Stimulated activated naive CD4-positive, alpha-beta T cell treated with Interleukin-2 at 50 U/mL for 16 hours (primary cell): Measurements from ENCODE around the gene LHX4.

Experiments used
- DNase-seq: peaks from one replicate; lab custom pipeline; 2025; lab: John Stamatoyannopoulos, UW

LHX4 gene

GRCh38 chr1:180227861-180228647 is 2.0 kb upstream of the LHX4 start:
- DNase-seq, result no peak

- DNase-seq, result no peak
Observed at GRCh38 chr1:180228648-180229482, 1.2 kb upstream of the LHX4 start.

- DNase-seq, result no peak
Observed at GRCh38 chr1:180230416-180230790, 339 bp downstream of the LHX4 start.

DNA sequence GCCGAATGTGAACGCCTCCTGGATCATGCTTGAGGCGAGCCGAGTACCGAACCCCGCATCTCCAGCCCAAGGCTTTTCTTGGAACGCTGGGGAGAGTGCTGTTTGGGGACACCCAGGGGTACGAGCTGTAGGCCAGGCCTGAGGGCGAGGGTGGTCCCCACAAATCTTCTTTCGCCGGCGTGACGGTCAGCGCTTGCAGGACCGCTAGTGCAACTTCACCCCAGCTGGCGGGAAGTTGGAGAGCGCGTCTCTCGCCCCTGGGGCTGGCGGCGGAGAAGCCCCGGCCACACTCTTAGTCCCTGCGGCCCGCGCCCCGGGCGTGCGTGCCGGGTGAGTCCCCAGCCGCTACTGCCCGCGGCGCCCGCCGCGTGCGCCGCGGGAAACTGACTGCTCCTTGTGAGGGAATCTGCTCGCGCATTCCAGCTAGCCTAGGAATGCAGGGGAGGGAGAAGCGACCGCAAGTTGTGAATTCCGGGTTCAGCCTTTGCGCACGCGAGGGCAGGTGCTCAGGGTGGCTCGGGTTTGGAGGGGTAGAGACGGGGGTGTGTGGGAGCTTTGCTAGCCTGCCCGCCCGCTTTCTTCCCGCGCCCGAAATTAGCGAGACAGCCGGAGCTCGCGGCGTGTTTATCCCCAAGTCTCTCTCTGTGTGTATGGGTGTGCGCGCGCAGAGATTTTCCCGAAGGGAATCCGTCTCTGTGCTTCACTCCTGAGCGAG is 884 bp downstream of the LHX4 start:
- no peak for DNase-seq

DNA sequence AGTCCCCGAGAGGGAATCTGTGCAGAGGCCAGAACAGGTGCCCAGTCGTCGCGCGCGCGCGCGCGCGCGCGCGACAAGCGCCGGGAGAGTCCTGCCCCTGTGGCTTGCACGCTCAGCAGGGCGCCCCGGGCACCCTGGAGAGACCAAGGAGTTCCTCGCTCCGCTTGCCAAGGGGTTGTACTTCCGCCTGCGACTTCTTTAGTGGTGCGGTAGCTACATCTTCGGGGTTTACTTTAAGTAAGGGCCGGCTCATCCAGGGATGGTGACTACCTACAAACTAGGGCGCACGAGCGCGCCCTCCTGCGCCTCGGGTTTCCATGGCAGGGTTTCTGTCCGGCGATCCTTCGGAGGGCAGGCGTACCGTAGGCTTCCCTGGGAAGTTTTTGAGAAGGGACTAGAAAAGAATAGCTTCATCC is 1.4 kb downstream of the LHX4 start:
- DNase-seq, result no peak

GRCh38 chr1:180231936-180232335 is 1.9 kb downstream of the LHX4 start:
- DNase-seq, result no peak

GRCh38 chr1:180232521-180233043 is 2.5 kb downstream of the LHX4 start:
- DNase-seq, result no peak

DNA sequence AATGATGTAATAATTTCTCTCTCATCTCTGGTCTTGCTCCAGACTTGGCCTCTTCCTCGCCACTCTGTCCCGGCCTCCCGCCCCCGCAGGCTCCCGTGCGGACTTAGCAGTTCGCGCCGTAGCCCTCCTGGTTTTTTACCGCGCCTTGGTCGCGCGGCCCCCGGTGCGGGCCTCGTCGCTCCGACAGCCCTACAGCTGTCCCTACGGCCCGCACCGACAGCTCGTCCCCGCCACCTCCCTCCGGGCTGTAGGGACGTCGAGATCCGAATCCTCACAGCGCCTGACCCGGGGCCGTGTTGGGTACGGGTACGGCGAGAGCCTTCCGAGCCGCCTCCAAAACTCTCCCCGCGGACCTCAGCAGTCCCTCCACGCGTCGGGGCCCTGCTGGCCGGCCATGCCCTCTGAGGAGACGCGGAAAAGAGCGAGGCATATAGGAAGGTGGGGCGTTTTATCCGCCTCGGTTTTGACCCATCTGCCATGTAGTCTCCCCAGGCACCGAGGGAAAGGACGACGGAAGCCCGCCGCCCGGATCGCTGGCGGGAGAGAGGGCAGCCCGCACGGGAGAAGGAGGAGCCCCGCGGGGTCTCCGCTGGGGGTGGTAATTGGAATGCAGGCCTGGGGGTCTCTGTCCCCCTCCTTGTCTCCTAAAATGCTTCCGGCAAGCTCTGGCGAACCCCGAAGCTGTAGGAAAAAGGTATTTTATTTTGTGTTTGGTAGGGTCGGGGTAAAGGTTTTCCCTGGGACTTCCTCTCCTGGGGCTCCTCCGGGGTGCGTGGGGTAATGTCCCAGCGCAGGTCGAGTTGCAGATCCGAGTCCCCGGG is 3.3 kb downstream of the LHX4 start:
- DNase-seq, result no peak

DNA sequence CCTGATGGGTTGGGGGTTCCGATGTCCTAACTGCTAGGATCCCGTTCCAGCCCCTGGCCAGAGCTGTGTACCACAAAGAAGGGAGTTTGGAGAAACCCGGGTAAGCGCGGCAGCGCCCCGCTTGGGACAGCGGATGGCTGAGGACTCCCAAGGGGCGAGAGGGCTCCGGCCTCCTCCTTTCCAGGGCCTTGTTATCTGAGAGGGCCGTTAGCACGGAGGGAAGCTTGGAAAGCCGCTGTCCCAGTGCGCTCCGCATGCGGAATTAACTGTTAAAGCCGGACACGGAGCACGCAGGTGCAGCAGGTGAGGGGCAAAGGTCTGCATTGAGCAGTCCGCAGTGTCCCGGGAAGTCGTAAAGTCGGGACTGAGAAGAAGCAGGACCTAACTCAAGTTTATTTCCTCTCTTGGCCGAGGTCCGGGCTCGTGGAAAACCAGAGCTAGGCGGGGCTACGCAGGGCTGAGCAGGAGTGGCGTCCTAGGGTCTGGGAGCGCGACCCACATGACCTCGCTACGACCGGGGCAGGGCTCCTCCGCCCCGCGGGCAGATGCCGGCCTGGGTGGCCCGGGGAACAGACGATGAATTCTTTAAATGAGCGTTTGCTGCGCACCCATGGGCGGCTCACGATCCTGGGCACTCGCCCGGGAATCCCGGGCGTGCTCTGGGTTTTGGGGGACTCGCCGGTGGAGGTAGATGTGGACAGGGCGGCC is 4.5 kb downstream of the LHX4 start:
- DNase-seq, result no peak

- no peak for DNase-seq
Observed at GRCh38 chr1:180235077-180235501, 5.0 kb downstream of the LHX4 start.

DNA sequence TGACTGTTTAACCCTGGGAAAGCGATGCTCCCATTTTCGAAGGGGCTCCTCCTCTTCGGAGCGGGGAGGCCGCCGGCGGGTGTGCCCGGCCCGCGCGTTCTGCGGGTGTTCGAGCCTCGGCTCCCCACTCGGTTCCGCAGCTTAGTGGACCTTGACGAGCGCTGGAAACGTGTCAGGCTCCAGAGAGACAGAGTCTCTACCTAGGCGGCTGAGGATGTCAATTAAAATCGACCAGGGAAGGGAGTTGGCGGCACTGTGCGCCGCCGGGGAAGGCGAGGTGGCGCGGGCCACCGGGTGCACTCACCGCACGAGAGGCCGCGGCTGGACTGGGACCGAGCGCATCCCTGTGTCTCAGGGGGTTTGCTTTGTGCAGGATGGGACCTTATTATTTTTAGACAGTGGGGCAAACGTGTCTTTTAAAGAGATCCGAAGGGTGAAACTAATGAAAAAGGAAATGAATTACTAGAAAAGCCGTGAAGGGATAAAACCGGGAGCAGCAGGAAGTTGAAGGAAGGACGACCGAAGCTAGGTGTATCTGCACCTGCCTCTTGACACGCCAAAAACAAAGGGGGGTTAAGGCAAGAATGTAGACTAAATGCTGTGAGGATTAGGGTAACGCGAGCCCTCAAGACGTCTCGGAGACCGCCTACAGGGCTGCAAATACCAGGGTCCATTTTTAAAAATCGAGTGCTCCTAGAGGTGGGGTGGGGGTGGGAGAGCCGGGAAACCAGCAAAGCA is 5.6 kb downstream of the LHX4 start:
- DNase-seq, result no peak

GRCh38 chr1:180236698-180237509 is 6.8 kb downstream of the LHX4 start:
- no peak for DNase-seq

- no peak for DNase-seq
Observed at GRCh38 chr1:180237869-180238476, 7.9 kb downstream of the LHX4 start.

DNA sequence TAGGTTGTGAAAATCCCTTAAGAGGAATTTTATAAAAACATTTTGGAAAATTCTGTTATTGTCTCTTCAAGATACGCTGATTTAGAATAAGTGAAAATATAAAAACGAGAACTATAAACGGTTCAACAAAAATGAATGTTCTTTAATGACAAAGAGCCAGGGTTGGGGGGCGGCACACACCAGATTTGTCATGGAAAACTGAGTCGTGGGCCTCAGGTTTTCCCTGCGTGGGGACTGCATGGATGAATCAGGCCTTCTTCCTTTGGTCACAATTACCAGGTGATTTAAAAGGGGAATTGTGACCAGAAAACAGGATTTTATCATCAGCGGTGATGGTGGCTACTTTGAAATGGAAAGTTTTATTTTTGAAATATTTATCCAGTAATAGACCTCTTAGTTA is 8.6 kb downstream of the LHX4 start:
- DNase-seq, result no peak

DNA sequence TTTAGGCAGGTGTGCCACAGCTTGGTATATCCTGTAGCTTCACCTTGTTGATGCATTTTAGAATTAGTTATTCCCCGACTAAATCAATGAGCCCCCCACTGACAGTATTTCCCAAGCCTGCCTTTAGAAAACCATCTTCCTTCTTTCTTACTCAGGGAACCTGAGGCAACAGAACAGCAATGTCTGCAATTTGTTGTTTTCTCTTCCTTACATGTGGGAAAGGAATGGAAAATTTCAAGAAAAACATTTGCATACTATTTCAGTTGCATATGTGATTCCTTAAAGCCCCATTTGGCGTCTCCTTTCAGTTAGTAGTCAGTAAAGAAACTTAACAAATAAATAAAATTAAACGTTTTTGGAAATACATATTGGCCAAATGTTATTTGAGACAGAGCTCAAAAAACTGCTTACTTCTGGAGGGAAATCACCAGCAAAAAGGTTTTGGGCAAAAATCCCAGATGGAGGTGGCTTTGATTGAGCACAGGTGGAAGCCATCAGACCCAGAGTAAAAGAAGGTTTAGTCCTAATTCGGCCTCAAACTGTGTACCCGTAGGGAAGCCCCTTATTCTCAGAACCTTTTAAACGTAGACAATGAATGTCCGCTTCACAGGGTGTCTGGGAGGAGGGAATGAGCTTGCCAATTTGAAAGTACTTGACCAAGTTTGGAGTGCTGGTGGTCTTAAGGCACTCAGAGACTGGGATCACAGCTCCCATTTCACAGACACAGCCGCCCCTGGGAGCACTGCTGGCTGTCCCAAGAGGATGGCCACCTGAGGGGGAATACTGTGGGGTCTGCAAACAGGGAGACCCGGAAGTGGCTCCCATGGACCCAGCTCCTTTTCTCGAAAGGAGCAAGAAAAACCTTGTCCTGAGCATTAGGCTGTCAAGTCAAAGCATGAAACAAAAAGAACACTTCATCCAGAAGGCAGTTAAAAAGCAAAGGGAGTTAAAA is 9.4 kb downstream of the LHX4 start:
- no peak for DNase-seq

GRCh38 chr1:180241716-180242544 is 11.9 kb downstream of the LHX4 start:
- no peak for DNase-seq
